ENCODE results near the gene KCNE3. TPM values are rescaled to one million over a fixed set of nuclear protein-coding genes. Genes with fewer than 3 reads are reported as not detected.

KCNE3 gene
- total and polyA plus RNA-seq, 2 of the 4 experiments (the other 2 are of a cell fraction): 0.05 to 0.18 TPM

GRCh38 chr11:74468058-74468457 lies 709 bp upstream of the KCNE3 start:
- Histone ChIP-seq H3K4ac (ENCODE audit: low read depth, low read length) (no peak overlapping the region), H2AK5ac (ENCODE audit: low read depth, low read length) (no peak overlapping the region), H3K27me3 (ENCODE audit: control insufficient read depth, insufficient read depth, low read length) (peaks cover 72% of the 10 kb centered on the region), H3K4me1 (ENCODE audit: control insufficient read depth, insufficient read depth, low read length) (no peaks in the 10 kb centered on the region), H3K18ac (ENCODE audit: low read depth, low read length) (no peak overlapping the region), H2BK20ac (ENCODE audit: low read depth, low read length) (no peak overlapping the region), H3K56ac (ENCODE audit: extremely low read depth, insufficient read depth, low read length) (no peak overlapping the region), H2AFZ (replicated peaks; ENCODE audit: low read length, poor library complexity) (no peak overlapping the region), H3K79me1 (ENCODE audit: low read depth in 1 of 2, low read length in 2 of 2) (no peaks in the 10 kb centered on the region), H3K23ac (ENCODE audit: low read depth, low read length) (no peak overlapping the region), H3K36me3 (ENCODE audit: control insufficient read depth, insufficient read depth, low read length) (no peaks in the 10 kb centered on the region), H3K4me3 (ENCODE audit: insufficient read depth, low read depth, low read length) (no peak overlapping the region), H2AK9ac (replicated peaks; ENCODE audit: low read depth, low read length, poor library complexity) (no peak overlapping the region), H2BK120ac (ENCODE audit: low read depth, low read length) (no peak overlapping the region), H2BK5ac (ENCODE audit: low read depth, low read length, poor library complexity, severe bottlenecking) (no peak overlapping the region), H4K20me1 (ENCODE audit: insufficient read depth, low read length) (no peaks in the 10 kb centered on the region), H3K4me2 (ENCODE audit: low read depth, low read length) (no peak overlapping the region), H2BK15ac (ENCODE audit: low read depth, low read length) (no peak overlapping the region), H3K27ac (ENCODE audit: insufficient read depth, low read length) (no peak overlapping the region), H4K5ac (ENCODE audit: low read depth, low read length) (no peak overlapping the region), H3K9me3 (ENCODE audit: control insufficient read depth, insufficient read depth, low read length) (no peaks in the 10 kb centered on the region), H4K8ac (ENCODE audit: low read depth in 2 of 2, low read length in 2 of 2) (no peak overlapping the region), H3K9ac (ENCODE audit: low read depth, low read length) (no peak overlapping the region), H3K14ac (replicated peaks; ENCODE audit: low read depth, low read length) (no peak overlapping the region), H4K91ac (ENCODE audit: insufficient read depth, low read depth, low read length) (no peak overlapping the region), H3K9me1 (ENCODE audit: insufficient read depth, low read length) (peaks cover 3% of the 10 kb centered on the region; the same call in 1 of the 2 replicates)
- DNase-seq: no peak
- dilution Hi-C loops (cut with HindIII; ENCODE audit: low sequenced_read_pairs, unreplicated experiment): no loop called here
- intact Hi-C loops (cut with micrococcal nuclease): no loop called here
- no CpG with 5 or more reads among the region's 4 CpGs for WGBS, 2 experiments (ENCODE audit: extremely low coverage in 2 of 2, insufficient read length in 1 of 2)
- in situ Hi-C loops (cut with MboI; ENCODE audit: low sequenced_read_pairs): no loop called here
- ChIA-PET CTCF (interaction anchor here (1.2 kb wide), 1 partner anchor 15 kb away, joined by 4 read pairs; no protein-coding TSS in a partner anchor), POLR2A (ENCODE audit: unreplicated experiment) (no interaction called here)
- no peak for ATAC-seq (ENCODE audit: low read depth)
- no TSS peak for BruUV-seq (replicated peaks)
- no peak for TF ChIP-seq BHLHE40 (IDR thresholded peaks at IDR 0.05; ENCODE audit: low read depth, low read length)
- TF ChIP-seq, protein P1, sequence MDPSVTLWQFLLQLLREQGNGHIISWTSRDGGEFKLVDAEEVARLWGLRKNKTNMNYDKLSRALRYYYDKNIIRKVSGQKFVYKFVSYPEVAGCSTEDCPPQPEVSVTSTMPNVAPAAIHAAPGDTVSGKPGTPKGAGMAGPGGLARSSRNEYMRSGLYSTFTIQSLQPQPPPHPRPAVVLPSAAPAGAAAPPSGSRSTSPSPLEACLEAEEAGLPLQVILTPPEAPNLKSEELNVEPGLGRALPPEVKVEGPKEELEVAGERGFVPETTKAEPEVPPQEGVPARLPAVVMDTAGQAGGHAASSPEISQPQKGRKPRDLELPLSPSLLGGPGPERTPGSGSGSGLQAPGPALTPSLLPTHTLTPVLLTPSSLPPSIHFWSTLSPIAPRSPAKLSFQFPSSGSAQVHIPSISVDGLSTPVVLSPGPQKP (IDR thresholded peaks at IDR 0.05; ENCODE audit: borderline replicate concordance, low read depth, low read length): no peak
- TF ChIP-seq MXI1 (IDR thresholded peaks at IDR 0.05; ENCODE audit: borderline replicate concordance, low read depth, low read length): no peak
- TF ChIP-seq NFE2L2 (IDR thresholded peaks at IDR 0.05; ENCODE audit: low read depth, low read length): no peak
- TF ChIP-seq POLR2A (IDR thresholded peaks at IDR 0.05; ENCODE audit: low read depth, low read length): no peak
- no peak for TF ChIP-seq CHD1 (IDR thresholded peaks at IDR 0.05; ENCODE audit: low read depth, low read length)
